Fibroblast of lung (primary cell): Measurements from ENCODE around the gene KCNMA1. TPM values are rescaled to one million over a fixed set of nuclear protein-coding genes. Genes with fewer than 3 reads are reported as not detected.

ENCODE experiments used
- DNase-seq, 2 donors: peaks; one replicate each; pipeline versions ENCODE4 v3.0.0 to v3.0.0-alpha.2; 2010; ENCODE audit warnings: low read depth in 2 of 2
- H2AFZ ChIP-seq: 2 replicates; pipeline ENCODE4 v1.5.1; 2012; ENCODE audit warnings: low read length, control low read depth, inconsistent platforms
- H3K27ac ChIP-seq: 2 replicates; pipeline ENCODE4 v1.5.1; 2011; ENCODE audit warnings: low read length, control low read depth; ENCODE audit not compliant: insufficient read depth
- H3K27me3 ChIP-seq: 2 replicates; pipeline ENCODE4 v1.5.1; 2011; ENCODE audit warnings: mild to moderate bottlenecking, low read length; ENCODE audit not compliant: control insufficient read depth, insufficient read depth
- H3K36me3 ChIP-seq: 2 replicates; pipeline ENCODE4 v1.5.1; 2011; ENCODE audit warnings: low read length; ENCODE audit not compliant: control insufficient read depth, insufficient read depth
- H3K4me1 ChIP-seq: 2 replicates; pipeline ENCODE4 v1.5.1; 2011; ENCODE audit warnings: low read length; ENCODE audit not compliant: control insufficient read depth, insufficient read depth; ENCODE audit errors: extremely low read depth
- H3K4me2 ChIP-seq: 2 replicates; pipeline ENCODE4 v1.5.1; 2011; ENCODE audit warnings: low read length, control low read depth; ENCODE audit not compliant: insufficient read depth; ENCODE audit errors: extremely low read depth
- H3K4me3 ChIP-seq, 4 experiments: fragments of 200-600 bp in 1 of 4; sonication (generic) in 1 of 4; replicated peaks in 1 of 4; 2 replicates each; pipeline ENCODE4 v1.5.1; 2011 to 2016; ENCODE audit warnings: low read length in 4 of 4, low read depth in 3 of 4, mild to moderate bottlenecking in 3 of 4, control low read depth in 2 of 4, inconsistent platforms in 1 of 4, mixed read lengths in 1 of 4; ENCODE audit not compliant: insufficient read depth in 1 of 4; ENCODE audit errors: control extremely low read depth in 1 of 4
- H3K79me2 ChIP-seq: 2 replicates; pipeline ENCODE4 v1.5.1; 2012; ENCODE audit warnings: mild to moderate bottlenecking, low read length, inconsistent platforms; ENCODE audit not compliant: control insufficient read depth, insufficient read depth
- H3K9ac ChIP-seq: 2 replicates; pipeline ENCODE4 v1.5.1; 2011; ENCODE audit warnings: mild to moderate bottlenecking, low read length, control low read depth; ENCODE audit not compliant: insufficient read depth
- H3K9me3 ChIP-seq: 2 replicates; pipeline ENCODE4 v1.5.1; 2012; ENCODE audit warnings: low read depth, low read length; ENCODE audit not compliant: control insufficient read depth, insufficient read depth
- H4K20me1 ChIP-seq: 2 replicates; pipeline ENCODE4 v1.5.1; 2011; ENCODE audit warnings: low read length; ENCODE audit not compliant: control insufficient read depth, insufficient read depth; ENCODE audit errors: extremely low read depth
- EZH2 ChIP-seq: IDR thresholded peaks from 2 replicates; pipeline ENCODE4 v1.5.1; 2012; ENCODE audit warnings: low read length, control low read depth, mild to moderate bottlenecking; ENCODE audit errors: missing control alignments
- polyA plus RNA-seq, 2 donors: library from polyadenylated mRNA; depleted of rRNA in 1 of 2; stranded (reverse) in 1 of 2; unstranded in 1 of 2; fragments of >200 nt; gene quantifications; 2 replicates each; pipeline ENCODE4 v1.2.1, GENCODE V29; 2011 to 2012; ENCODE audit warnings: missing spikeins in 1 of 2
- total RNA-seq: library from RNA; depleted of rRNA; stranded (reverse); fragments of >200 nt; gene quantifications from 2 replicates; pipeline ENCODE4 v1.2.1, GENCODE V29; 2014
- TF ChIP-seq, protein P1 (sequence below), 2 donors: IDR thresholded peaks in 1 of 2; conservative IDR thresholded peaks in 1 of 2; 1 replicate in 1 of 2; 2 replicates in 1 of 2; pipeline ENCODE4 v1.5.1; 2011 to 2012; ENCODE audit warnings: low read length in 2 of 2, control low read depth in 1 of 2, inconsistent platforms in 1 of 2, low read depth in 1 of 2, mild to moderate bottlenecking in 1 of 2

Gene KCNMA1
- total and polyA plus RNA-seq, 2 donors (not counting 1 experiment from before 2014, with no cell fraction given), result 31.0 to 138 TPM

DNA sequence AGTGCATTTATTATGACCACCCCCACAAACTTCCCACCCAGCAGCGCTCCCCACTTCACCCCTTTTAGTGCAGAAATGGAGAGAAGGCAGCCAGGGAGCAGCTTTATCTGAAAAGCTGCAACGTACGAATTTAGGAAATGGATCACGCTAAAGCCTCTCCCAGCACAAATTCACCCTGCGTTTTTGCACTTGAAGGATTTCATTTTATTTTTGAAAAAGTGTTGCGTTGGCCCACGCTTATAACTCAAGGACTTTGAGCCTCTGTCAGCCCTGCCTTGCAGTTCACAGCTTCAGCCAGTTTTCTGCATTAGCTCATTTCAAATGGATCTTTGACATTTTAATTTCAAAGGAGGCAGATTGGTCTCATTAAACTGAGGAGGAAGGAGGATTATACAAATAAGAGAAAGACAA is 556.1 kb downstream of the KCNMA1 start:
- Histone ChIP-seq H3K79me2 (no peaks in the 10 kb centered on the region), H3K9me3 (no peaks in the 10 kb centered on the region), H3K9ac (no peak overlapping the region), H3K27ac (no peak overlapping the region), H4K20me1 (no peaks in the 10 kb centered on the region), H3K27me3 (no peaks in the 10 kb centered on the region), H3K4me3 (no peak overlapping the region), H2AFZ (no peak overlapping the region), H3K4me1 (no peaks in the 10 kb centered on the region), H3K36me3 (peaks cover 1% of the 10 kb centered on the region), H3K4me2 (no peak overlapping the region)
- DNase-seq, result no peak
- TF ChIP-seq, protein P1, sequence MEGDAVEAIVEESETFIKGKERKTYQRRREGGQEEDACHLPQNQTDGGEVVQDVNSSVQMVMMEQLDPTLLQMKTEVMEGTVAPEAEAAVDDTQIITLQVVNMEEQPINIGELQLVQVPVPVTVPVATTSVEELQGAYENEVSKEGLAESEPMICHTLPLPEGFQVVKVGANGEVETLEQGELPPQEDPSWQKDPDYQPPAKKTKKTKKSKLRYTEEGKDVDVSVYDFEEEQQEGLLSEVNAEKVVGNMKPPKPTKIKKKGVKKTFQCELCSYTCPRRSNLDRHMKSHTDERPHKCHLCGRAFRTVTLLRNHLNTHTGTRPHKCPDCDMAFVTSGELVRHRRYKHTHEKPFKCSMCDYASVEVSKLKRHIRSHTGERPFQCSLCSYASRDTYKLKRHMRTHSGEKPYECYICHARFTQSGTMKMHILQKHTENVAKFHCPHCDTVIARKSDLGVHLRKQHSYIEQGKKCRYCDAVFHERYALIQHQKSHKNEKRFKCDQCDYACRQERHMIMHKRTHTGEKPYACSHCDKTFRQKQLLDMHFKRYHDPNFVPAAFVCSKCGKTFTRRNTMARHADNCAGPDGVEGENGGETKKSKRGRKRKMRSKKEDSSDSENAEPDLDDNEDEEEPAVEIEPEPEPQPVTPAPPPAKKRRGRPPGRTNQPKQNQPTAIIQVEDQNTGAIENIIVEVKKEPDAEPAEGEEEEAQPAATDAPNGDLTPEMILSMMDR (conservative IDR thresholded peaks at IDR 0.05 in 1 of 2, IDR thresholded peaks at IDR 0.05 in 1 of 2; ENCODE audit: low read depth in 1 of 2, low read length in 2 of 2), result no peak
- no peak for TF ChIP-seq EZH2

DNA sequence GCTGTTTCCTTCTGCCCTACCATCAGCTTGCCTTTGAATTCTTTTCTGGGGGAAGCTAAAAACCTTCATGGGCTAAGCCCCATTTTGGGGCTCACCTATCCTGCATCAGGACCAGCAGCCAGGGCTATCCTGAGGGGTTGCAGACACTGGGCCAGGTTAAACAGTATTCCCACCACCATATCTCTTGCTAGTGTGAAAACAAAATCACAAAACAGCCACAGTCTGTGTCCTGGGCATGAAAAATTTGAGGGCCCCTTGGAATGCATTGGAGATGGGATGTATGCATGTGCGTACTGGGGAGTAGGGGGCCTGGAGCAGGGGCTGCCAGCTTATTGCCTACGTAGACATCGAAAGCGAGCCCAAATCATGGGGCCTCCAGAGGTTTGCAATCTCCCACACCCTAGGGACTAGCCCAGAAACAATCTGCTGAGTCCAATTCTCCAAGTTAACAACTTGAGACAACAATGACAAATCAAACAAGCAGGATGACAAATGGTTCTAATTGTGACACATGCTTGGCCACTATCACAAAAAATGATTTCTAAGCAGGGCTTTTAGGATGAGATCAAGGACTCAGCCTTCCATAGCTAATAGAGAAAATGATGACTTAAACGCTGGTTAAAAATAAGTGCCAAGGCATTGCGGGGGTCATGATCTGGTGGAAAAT is 557.1 kb downstream of the KCNMA1 start:
- H3K36me3 ChIP-seq, result peaks cover 1% of the 10 kb centered on the region

DNA sequence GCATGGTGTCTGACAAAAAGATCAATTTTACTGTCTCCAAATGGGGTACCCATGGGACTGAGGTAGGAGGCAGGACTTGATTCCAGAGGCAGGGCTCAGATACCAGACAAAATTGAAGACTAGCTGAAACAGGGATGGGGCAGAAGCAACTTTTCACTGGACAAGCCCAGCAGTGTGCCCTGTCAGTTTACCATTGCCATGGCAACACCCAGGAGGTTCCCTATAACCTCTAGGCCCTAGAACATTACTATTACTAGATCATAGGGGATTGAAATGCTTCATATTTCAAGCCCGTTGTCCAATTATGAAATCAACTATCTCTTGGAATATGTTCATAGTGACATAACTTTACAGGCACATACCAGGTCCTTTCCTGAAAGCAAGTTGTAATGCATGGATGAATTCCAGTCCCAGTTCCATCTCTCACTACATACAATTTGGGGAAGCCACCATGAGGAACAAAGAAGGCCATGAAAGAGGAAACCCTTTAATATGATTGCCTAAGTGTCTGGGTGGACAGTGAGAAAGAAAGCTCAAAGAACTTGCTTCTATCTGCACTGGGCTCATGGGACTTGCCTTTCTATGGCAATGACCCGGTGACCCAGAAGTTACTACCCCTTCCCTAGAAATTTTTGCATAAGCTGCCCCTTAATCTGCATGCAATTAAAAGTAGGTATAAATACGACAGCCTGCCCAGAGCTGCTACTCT is 557.9 kb downstream of the KCNMA1 start:
- TF ChIP-seq, protein P1 (conservative IDR thresholded peaks at IDR 0.05 in 1 of 2, IDR thresholded peaks at IDR 0.05 in 1 of 2; ENCODE audit: low read depth in 1 of 2, low read length in 2 of 2), result no peak
- no peak for TF ChIP-seq EZH2
- no peak for DNase-seq
- no peaks in the 10 kb centered on the region for H3K9me3 ChIP-seq

More for the DNA sequence above, 557.1 kb downstream of the KCNMA1 start:
- no peaks in the 10 kb centered on the region for H3K27me3 ChIP-seq
- H3K4me1 ChIP-seq, result no peaks in the 10 kb centered on the region
- no peak overlapping the region for H3K4me2 ChIP-seq
- no peak overlapping the region for H3K27ac ChIP-seq
- TF ChIP-seq EZH2, result no peak
- TF ChIP-seq, protein P1 (conservative IDR thresholded peaks at IDR 0.05 in 1 of 2, IDR thresholded peaks at IDR 0.05 in 1 of 2; ENCODE audit: low read depth in 1 of 2, low read length in 2 of 2), result no peak
- H4K20me1 ChIP-seq, result no peaks in the 10 kb centered on the region
- DNase-seq, result no peak
- H2AFZ ChIP-seq, result no peak overlapping the region
- H3K4me3 ChIP-seq, result no peak overlapping the region
- no peaks in the 10 kb centered on the region for H3K9me3 ChIP-seq
- no peak overlapping the region for H3K9ac ChIP-seq
- H3K79me2 ChIP-seq, result no peaks in the 10 kb centered on the region

More for the DNA sequence above, 557.9 kb downstream of the KCNMA1 start:
- no peak overlapping the region for H3K4me2 ChIP-seq
- no peaks in the 10 kb centered on the region for H3K79me2 ChIP-seq
- H3K9ac ChIP-seq, result no peak overlapping the region
- peaks cover 1% of the 10 kb centered on the region for H3K36me3 ChIP-seq
- no peak overlapping the region for H2AFZ ChIP-seq
- H3K4me3 ChIP-seq, result no peak overlapping the region
- H3K27me3 ChIP-seq, result no peaks in the 10 kb centered on the region
- no peak overlapping the region for H3K27ac ChIP-seq
- H3K4me1 ChIP-seq, result no peaks in the 10 kb centered on the region
- H4K20me1 ChIP-seq, result no peaks in the 10 kb centered on the region
